Measurements from ENCODE around the gene CCKAR. TPM values are rescaled to one million over a fixed set of nuclear protein-coding genes. Genes with fewer than 3 reads are reported as not detected.

The CCKAR gene
- total and polyA plus RNA-seq, 8 donors: 0.12 to 0.16 (median 0.15) TPM; not detected in 3

- Histone ChIP-seq H3K9me3 (no peaks in the 10 kb centered on the region), H3K27me3 (no peaks in the 10 kb centered on the region), H3K4me1 (no peaks in the 10 kb centered on the region), H3K36me3 (no peaks in the 10 kb centered on the region), H3K27ac (no peak overlapping the region), H3K4me3 (no peak overlapping the region)
- DNase-seq (no peak), ATAC-seq (no peak), FAIRE-seq (no peak)
- TF ChIP-seq, protein P1, sequence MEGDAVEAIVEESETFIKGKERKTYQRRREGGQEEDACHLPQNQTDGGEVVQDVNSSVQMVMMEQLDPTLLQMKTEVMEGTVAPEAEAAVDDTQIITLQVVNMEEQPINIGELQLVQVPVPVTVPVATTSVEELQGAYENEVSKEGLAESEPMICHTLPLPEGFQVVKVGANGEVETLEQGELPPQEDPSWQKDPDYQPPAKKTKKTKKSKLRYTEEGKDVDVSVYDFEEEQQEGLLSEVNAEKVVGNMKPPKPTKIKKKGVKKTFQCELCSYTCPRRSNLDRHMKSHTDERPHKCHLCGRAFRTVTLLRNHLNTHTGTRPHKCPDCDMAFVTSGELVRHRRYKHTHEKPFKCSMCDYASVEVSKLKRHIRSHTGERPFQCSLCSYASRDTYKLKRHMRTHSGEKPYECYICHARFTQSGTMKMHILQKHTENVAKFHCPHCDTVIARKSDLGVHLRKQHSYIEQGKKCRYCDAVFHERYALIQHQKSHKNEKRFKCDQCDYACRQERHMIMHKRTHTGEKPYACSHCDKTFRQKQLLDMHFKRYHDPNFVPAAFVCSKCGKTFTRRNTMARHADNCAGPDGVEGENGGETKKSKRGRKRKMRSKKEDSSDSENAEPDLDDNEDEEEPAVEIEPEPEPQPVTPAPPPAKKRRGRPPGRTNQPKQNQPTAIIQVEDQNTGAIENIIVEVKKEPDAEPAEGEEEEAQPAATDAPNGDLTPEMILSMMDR (IDR thresholded peaks at IDR 0.05): no peak
- intact Hi-C loops (cut with DNase I): no loop called here
- WGBS, 2 donors: 77 to 87% methylated on average over 4 of the region's 4 CpGs
Observed at GRCh38 chr4:26493461-26493860, 3.2 kb upstream of the CCKAR start.

GRCh38 chr4:26491449-26492170, 1.3 kb upstream of the CCKAR start:
- no peak for ATAC-seq
- H3K9me3 ChIP-seq: no peaks in the 10 kb centered on the region
- no peaks in the 10 kb centered on the region for H3K4me1 ChIP-seq
- DNase-seq: no peak
- no peaks in the 10 kb centered on the region for H3K36me3 ChIP-seq
- FAIRE-seq: no peak
- intact Hi-C loops (cut with DNase I): no loop called here
- H3K27me3 ChIP-seq: no peaks in the 10 kb centered on the region
- TF ChIP-seq, protein P1 (IDR thresholded peaks at IDR 0.05): no peak
- H3K27ac ChIP-seq: no peak overlapping the region
- 88 to 91% methylated on average over 7 of the region's 7 CpGs for WGBS, 2 donors
- H3K4me3 ChIP-seq: no peak overlapping the region

GRCh38 chr4:26490960-26491284, 638 bp upstream of the CCKAR start:
- no peaks in the 10 kb centered on the region for H3K9me3 ChIP-seq
- H3K36me3 ChIP-seq: no peaks in the 10 kb centered on the region
- WGBS, 2 donors: 79 to 89% methylated on average over 4 of the region's 4 CpGs
- no peak overlapping the region for H3K27ac ChIP-seq
- H3K4me3 ChIP-seq: no peak overlapping the region
- H3K4me1 ChIP-seq: peaks cover 0 to 5% (median 4%) of the 10 kb centered on the region in 3 donors
- FAIRE-seq (no peak), DNase-seq (no peak), ATAC-seq (no peak)
- intact Hi-C loops (cut with DNase I): no loop called here
- H3K27me3 ChIP-seq: no peaks in the 10 kb centered on the region
- TF ChIP-seq, protein P1 (IDR thresholded peaks at IDR 0.05): no peak

GRCh38 chr4:26489101-26489985, 941 bp downstream of the CCKAR start:
- H3K4me3 ChIP-seq: no peak overlapping the region
- TF ChIP-seq, protein P1 (IDR thresholded peaks at IDR 0.05): no peak
- H3K27me3 ChIP-seq: no peaks in the 10 kb centered on the region
- H3K9me3 ChIP-seq: no peaks in the 10 kb centered on the region
- ATAC-seq (no peak), FAIRE-seq (no peak), DNase-seq (no peak)
- 44 to 64% methylated on average over 19 of the region's 19 CpGs for WGBS, 2 donors
- intact Hi-C loops (cut with DNase I): no loop called here
- no peak overlapping the region for H3K27ac ChIP-seq
- H3K4me1 ChIP-seq: peaks cover 0 to 13% (median 5%) of the 10 kb centered on the region in 3 donors
- H3K36me3 ChIP-seq: no peaks in the 10 kb centered on the region

Measured in pancreas (tissue), 10 donors.